GM12878 (cell line): ENCODE results near the gene RAMP2. TPM values are rescaled to one million over a fixed set of nuclear protein-coding genes. Genes with fewer than 3 reads are reported as not detected.
A peak's percentile ranks its signal among the peaks of the same experiment; 100 is the strongest.

Experiments
- ATF3 ChIP-seq: IDR thresholded peaks from 2 replicates; pipeline ENCODE4 v1.6.1; 2011; ENCODE audit warnings: low read depth, mild to moderate bottlenecking, low read length, moderate library complexity, borderline replicate concordance; ENCODE audit errors: extremely low read depth
- CHD2 ChIP-seq: IDR thresholded peaks from 2 replicates; pipeline ENCODE4 v1.6.1; 2011; ENCODE audit warnings: low read depth, low read length, improper control_type of control experiment, borderline replicate concordance
- CTCF ChIP-seq, 3 experiments: IDR thresholded peaks in 2 of 3; conservative IDR thresholded peaks in 1 of 3; 2 replicates each; pipeline ENCODE4 v1.5.1; 2011; ENCODE audit warnings: low read depth in 3 of 3, low read length in 3 of 3, mild to moderate bottlenecking in 3 of 3, control low read depth in 2 of 3, moderate library complexity in 2 of 3, inconsistent platforms in 1 of 3, mixed read lengths in 1 of 3; ENCODE audit not compliant: control insufficient read depth in 2 of 3, insufficient read depth in 1 of 3; ENCODE audit errors: extremely low read depth in 1 of 3
- DPF2 ChIP-seq: fragments of 450-650 bp; IDR thresholded peaks from 2 replicates; pipeline ENCODE4 v1.6.1; 2017; ENCODE audit warnings: mild to moderate bottlenecking
- EED ChIP-seq: sonication (generic); IDR thresholded peaks from 2 replicates; pipeline ENCODE4 v1.6.1; 2016; ENCODE audit warnings: antibody characterized with exemption, low read depth
- IKZF2 ChIP-seq, 2 experiments: fragments of 450-650 bp; IDR thresholded peaks; 2 replicates each; pipeline ENCODE4 v1.6.1; 2017; ENCODE audit warnings: mild to moderate bottlenecking in 2 of 2, moderate library complexity in 2 of 2
- KLF5 ChIP-seq: fragments of 450-650 bp; IDR thresholded peaks from 2 replicates; pipeline ENCODE4 v1.6.1; 2014; ENCODE audit warnings: mild to moderate bottlenecking; ENCODE audit not compliant: partially characterized antibody
- NFIC ChIP-seq: IDR thresholded peaks from 2 replicates; pipeline ENCODE4 v1.6.1; 2012; ENCODE audit warnings: low read depth, mild to moderate bottlenecking, inconsistent platforms, low read length, moderate library complexity
- NFYA ChIP-seq: IDR thresholded peaks from 2 replicates; pipeline ENCODE4 v1.6.1; 2011; ENCODE audit warnings: low read depth, mild to moderate bottlenecking, low read length, improper control_type of control experiment, borderline replicate concordance
- NR2F1 ChIP-seq: fragments of 450-650 bp; conservative IDR thresholded peaks from 2 replicates; pipeline ENCODE4 v1.6.1; 2017; ENCODE audit warnings: mild to moderate bottlenecking
- PML ChIP-seq: IDR thresholded peaks from 2 replicates; pipeline ENCODE4 v1.6.1; 2012; ENCODE audit warnings: low read length, inconsistent platforms
- PRDM15 ChIP-seq: fragments of 450-650 bp; formaldehyde crosslinking; IDR thresholded peaks from 2 replicates; pipeline ENCODE4 v1.4.0; 2020; ENCODE audit warnings: mild to moderate bottlenecking, moderate library complexity
- RAD51 ChIP-seq: fragments of 450-650 bp; IDR thresholded peaks from 2 replicates; pipeline ENCODE4 v1.6.1; 2016; ENCODE audit warnings: moderate library complexity, mild to moderate bottlenecking, inconsistent platforms
- RB1 ChIP-seq: fragments of 450-650 bp; formaldehyde crosslinking; IDR thresholded peaks from 2 replicates; pipeline ENCODE4 v1.6.1; 2017; ENCODE audit warnings: mild to moderate bottlenecking, borderline replicate concordance
- REST ChIP-seq: IDR thresholded peaks from 2 replicates; pipeline ENCODE4 v1.6.1; 2012; ENCODE audit warnings: mild to moderate bottlenecking, low read depth, low read length
- SMAD5 ChIP-seq: IDR thresholded peaks from 2 replicates; pipeline ENCODE4 v1.6.1; 2016; ENCODE audit warnings: antibody characterized with exemption, low read depth
- SMARCA5 ChIP-seq: fragments of 450-650 bp; IDR thresholded peaks from 2 replicates; pipeline ENCODE4 v1.6.1; 2017; ENCODE audit warnings: mild to moderate bottlenecking
- TBL1XR1 ChIP-seq: IDR thresholded peaks from 2 replicates; pipeline ENCODE4 v1.6.1; 2012; ENCODE audit warnings: low read depth, low read length, improper control_type of control experiment
- USF2 ChIP-seq: IDR thresholded peaks from 2 replicates; pipeline ENCODE4 v1.6.1; 2011; ENCODE audit warnings: low read depth, low read length, improper control_type of control experiment, borderline replicate concordance
- ZNF24 ChIP-seq: fragments of 450-650 bp; IDR thresholded peaks from 2 replicates; pipeline ENCODE4 v1.6.1; 2017; ENCODE audit warnings: antibody characterized with exemption, mild to moderate bottlenecking
- ZNF274 ChIP-seq: IDR thresholded peaks from one replicate; pipeline ENCODE4 v1.8.0; 2011; ENCODE audit not compliant: insufficient read length, insufficient read depth
- polyA plus RNA-seq, 11 experiments: library from polyadenylated mRNA; depleted of rRNA in 4 of 11; unstranded in 6 of 11; stranded (reverse) in 5 of 11; fragments of >200 nt; fragmentation: Nextera tagmentation in 4 of 11; fragmentation: Illumina TruSeq in 1 of 11; extraction: Ambion mirVana in 4 of 11; extraction: Trizol in 1 of 11; gene quantifications; 1 replicate in 1 of 11; 2 replicates in 10 of 11; pipeline versions ENCODE4 v1.2.1 to v1.2.3, GENCODE V29; 2011 to 2016; ENCODE audit warnings: inconsistent platforms in 2 of 11, missing spikeins in 2 of 11, low read depth in 1 of 11
- total RNA-seq, 4 experiments: library from RNA; depleted of rRNA in 3 of 4; stranded (reverse); fragments of >200 nt in 3 of 4; fragmentation: Illumina TruSeq in 1 of 4; extraction: Trizol in 1 of 4; gene quantifications; 2 replicates each; pipeline versions ENCODE4 v1.2.1 to v1.2.3, GENCODE V29; 2013 to 2021

RAMP2 gene
- total and polyA plus RNA-seq, 10 of the 15 experiments (the other 5 are each of a cell fraction or from before 2014, with no cell fraction given): 0.14 to 0.32 (median 0.21) TPM; not detected in 4

- TF ChIP-seq PRDM15 (CRISPR knock-in tag) (no peak), RB1 (no peak), ZNF274 (no peak), NFIC (no peak), ATF3 (no peak), IKZF2 (IDR thresholded peaks at IDR 0.05) (peak; percentile 60 to 62; a peak in 2 of 4 replicates), PML (no peak), ZNF24 (no peak), KLF5 (no peak), NFYA (no peak), NR2F1 (peak; percentile 83), USF2 (no peak), CHD2 (0 out of 2 replicates have a peak, but pooled peaks have one; percentile 31), SMAD5 (no peak), RAD51 (no peak), DPF2 (peak; percentile 53; the same call in 1 of the 2 replicates), TBL1XR1 (no peak), EED (no peak), REST (no peak), CTCF (IDR thresholded peaks at IDR 0.05 in 2 of 3, conservative IDR thresholded peaks at IDR 0.05 in 1 of 3; ENCODE audit: control insufficient read depth in 2 of 3, extremely low read depth in 1 of 3, insufficient read depth in 1 of 3, low read depth in 3 of 3, low read length in 3 of 3) (no peak), SMARCA5 (peak; percentile 76)
These were observed 910 bp upstream of the RAMP2 start (continued) for GRCh38 chr17:42759982-42760651.
